ENCODE data around the gene SP6.

SP6 gene

GRCh38 chr17:47850692-47851573 is at the start of gene SP6:
Gene SP6, minus strand, starts transcription at chr17:47851163. Its CDS starts 2,734 bp downstream, at chr17:47848429.
- TF ChIP-seq CTCF (conservative IDR thresholded peaks at IDR 0.05): peak; percentile 49
- TF ChIP-seq ZFX (IDR thresholded peaks at IDR 0.05): peak; percentile 62; the same call in 1 of the 2 replicates
- peak within 1 kb of the TSS; percentile 82 for H3K27ac ChIP-seq

- no peak overlapping the region for H3K27ac ChIP-seq
- TF ChIP-seq ZFX (IDR thresholded peaks at IDR 0.05) (no peak), CTCF (conservative IDR thresholded peaks at IDR 0.05) (no peak)
Observed at GRCh38 chr17:47899643-47900042, 48.7 kb upstream of the SP6 start.

- no peak overlapping the region for H3K27ac ChIP-seq
- TF ChIP-seq ZFX (IDR thresholded peaks at IDR 0.05) (no peak), CTCF (conservative IDR thresholded peaks at IDR 0.05) (no peak)
Observed at GRCh38 chr17:47898241-47898640, 47.3 kb upstream of the SP6 start.

- TF ChIP-seq CTCF (conservative IDR thresholded peaks at IDR 0.05) (no peak), ZFX (IDR thresholded peaks at IDR 0.05) (no peak)
- no peak overlapping the region for H3K27ac ChIP-seq
Observed at GRCh38 chr17:47897561-47897960, 46.6 kb upstream of the SP6 start.

GRCh38 chr17:47896672-47897490 is 45.9 kb upstream of the SP6 start:
- TF ChIP-seq CTCF (conservative IDR thresholded peaks at IDR 0.05) (no peak), ZFX (IDR thresholded peaks at IDR 0.05) (no peak)
- peak overlapping the region; percentile 91 for H3K27ac ChIP-seq

GRCh38 chr17:47895856-47896671 is 45.1 kb upstream of the SP6 start, which contains the start of gene SP2:
Gene SP2, plus strand, starts transcription at chr17:47896236. Its CDS starts 51 bp downstream, at chr17:47896287.
- peak within 1 kb of the TSS; percentile 91 for H3K27ac ChIP-seq
- TF ChIP-seq ZFX (IDR thresholded peaks at IDR 0.05): peak; percentile 61; the same call in 1 of the 2 replicates
- no peak for TF ChIP-seq CTCF (conservative IDR thresholded peaks at IDR 0.05)
